Lower leg skin (tissue), 3 donors: Measurements from ENCODE around the gene TAF1C.

Experiments
- POLR2A ChIP-seq, 2 donors: fragments of 450-650 bp; IDR thresholded peaks; one replicate each; pipeline ENCODE4 v1.6.1; 2016 to 2017; ENCODE audit warnings: antibody characterized with exemption in 2 of 2, mild to moderate bottlenecking in 1 of 2, moderate library complexity in 1 of 2
- TF ChIP-seq, protein P1 (sequence below), 3 donors: fragments of 450-650 bp; IDR thresholded peaks; one replicate each; pipeline ENCODE4 v1.5.1; 2016; ENCODE audit warnings: antibody characterized with exemption in 3 of 3, mild to moderate bottlenecking in 3 of 3, moderate library complexity in 2 of 3

GRCh38 chr16:84143081-84143480 is 43.8 kb downstream of the TAF1C start:
- TF ChIP-seq, protein P1, sequence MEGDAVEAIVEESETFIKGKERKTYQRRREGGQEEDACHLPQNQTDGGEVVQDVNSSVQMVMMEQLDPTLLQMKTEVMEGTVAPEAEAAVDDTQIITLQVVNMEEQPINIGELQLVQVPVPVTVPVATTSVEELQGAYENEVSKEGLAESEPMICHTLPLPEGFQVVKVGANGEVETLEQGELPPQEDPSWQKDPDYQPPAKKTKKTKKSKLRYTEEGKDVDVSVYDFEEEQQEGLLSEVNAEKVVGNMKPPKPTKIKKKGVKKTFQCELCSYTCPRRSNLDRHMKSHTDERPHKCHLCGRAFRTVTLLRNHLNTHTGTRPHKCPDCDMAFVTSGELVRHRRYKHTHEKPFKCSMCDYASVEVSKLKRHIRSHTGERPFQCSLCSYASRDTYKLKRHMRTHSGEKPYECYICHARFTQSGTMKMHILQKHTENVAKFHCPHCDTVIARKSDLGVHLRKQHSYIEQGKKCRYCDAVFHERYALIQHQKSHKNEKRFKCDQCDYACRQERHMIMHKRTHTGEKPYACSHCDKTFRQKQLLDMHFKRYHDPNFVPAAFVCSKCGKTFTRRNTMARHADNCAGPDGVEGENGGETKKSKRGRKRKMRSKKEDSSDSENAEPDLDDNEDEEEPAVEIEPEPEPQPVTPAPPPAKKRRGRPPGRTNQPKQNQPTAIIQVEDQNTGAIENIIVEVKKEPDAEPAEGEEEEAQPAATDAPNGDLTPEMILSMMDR (IDR thresholded peaks at IDR 0.05) = no peak
- TF ChIP-seq POLR2A (IDR thresholded peaks at IDR 0.05) = no peak
